ENCODE results near the gene C17orf100. TPM values are rescaled to one million over a fixed set of nuclear protein-coding genes. Genes with fewer than 3 reads are reported as not detected.

The C17orf100 gene
- total and polyA plus RNA-seq, 4 donors: 0.56 to 33.2 (median 2.7) TPM

GRCh38 chr17:6677946-6678345 is 26.4 kb downstream of the C17orf100 start:
- DNase-seq (ENCODE audit: low spot score): no peak
- no peaks in the 10 kb centered on the region for H3K9me3 ChIP-seq (ENCODE audit: control insufficient read depth in 4 of 4, low read length in 3 of 4)
- no peak overlapping the region for H3K27ac ChIP-seq (ENCODE audit: low read depth in 1 of 2, low read length in 2 of 2)
- no peaks in the 10 kb centered on the region for H3K27me3 ChIP-seq (ENCODE audit: control insufficient read depth in 4 of 4, insufficient read depth in 4 of 4, low read length in 3 of 4)
- no peak overlapping the region for H3K9ac ChIP-seq (ENCODE audit: low read depth in 1 of 2, low read length in 2 of 2)
- peaks cover 5 to 13% (median 10%) of the 10 kb centered on the region in 4 donors for H3K4me1 ChIP-seq (ENCODE audit: control insufficient read depth in 4 of 4, insufficient read depth in 4 of 4, low read length in 3 of 4)
- WGBS: 83% methylated on average over 7 of the region's 7 CpGs
- TF ChIP-seq REST (IDR thresholded peaks at IDR 0.05) (no peak), CTCF (IDR thresholded peaks at IDR 0.05; ENCODE audit: low read depth, low read length, missing input control) (no peak), RXRA (IDR thresholded peaks at IDR 0.05) (no peak), YY1 (IDR thresholded peaks at IDR 0.05) (no peak), ATF3 (IDR thresholded peaks at IDR 0.05) (no peak), JUND (IDR thresholded peaks at IDR 0.05) (no peak), GABPA (IDR thresholded peaks at IDR 0.05 in 1 of 2, conservative IDR thresholded peaks at IDR 0.05 in 1 of 2) (no peak), FOXA1 (IDR thresholded peaks at IDR 0.05) (no peak), ZBTB33 (IDR thresholded peaks at IDR 0.05) (no peak), HNF4A (conservative IDR thresholded peaks at IDR 0.05) (no peak), NR2F2 (IDR thresholded peaks at IDR 0.05) (no peak), MAX (IDR thresholded peaks at IDR 0.05) (no peak), RAD21 (IDR thresholded peaks at IDR 0.05) (no peak), SP1 (IDR thresholded peaks at IDR 0.05) (no peak), TAF1 (conservative IDR thresholded peaks at IDR 0.05) (no peak), EGR1 (IDR thresholded peaks at IDR 0.05; ENCODE audit: low read depth in 2 of 2) (no peak), HNF4G (IDR thresholded peaks at IDR 0.05) (no peak), FOXA2 (IDR thresholded peaks at IDR 0.05) (no peak)
- no peaks in the 10 kb centered on the region for H3K36me3 ChIP-seq (ENCODE audit: control insufficient read depth in 4 of 4, insufficient read depth in 3 of 4, low read depth in 1 of 4, low read length in 3 of 4)
- no peak overlapping the region for H3K4me3 ChIP-seq (ENCODE audit: low read depth in 1 of 3, low read length in 3 of 3)
